GM18511 (cell line): ENCODE data around the gene SLC22A23.
A peak's percentile ranks its signal among the peaks of the same experiment; 100 is the strongest.
"Not testable (repeated sequence)": the region's sequence is repeated elsewhere in the genome, so short reads cannot be mapped to it uniquely, and the experiment has no call there.

ENCODE experiments used
- ATAC-seq: cut with Tn5 transposase; IDR thresholded peaks from one replicate; pipeline ENCODE4 v1.9.1; 2021; ENCODE audit warnings: mild to moderate bottlenecking, moderate library complexity; ENCODE audit not compliant: unreplicated experiment

The SLC22A23 gene

GRCh38 chr6:3252369-3252768 is 204.5 kb downstream of the SLC22A23 start:
- no peak for ATAC-seq

GRCh38 chr6:3251462-3252314 is 205.2 kb downstream of the SLC22A23 start:
- peak; percentile 89 for ATAC-seq

GRCh38 chr6:3250231-3250675 is 206.6 kb downstream of the SLC22A23 start:
- ATAC-seq = no peak

- no peak for ATAC-seq
Observed at GRCh38 chr6:3249821-3250220, 207.0 kb downstream of the SLC22A23 start.

- no peak for ATAC-seq
Observed at GRCh38 chr6:3247255-3248146, 209.3 kb downstream of the SLC22A23 start.

- ATAC-seq = no peak
Observed at GRCh38 chr6:3245216-3245615, 211.6 kb downstream of the SLC22A23 start.

- ATAC-seq = not testable (repeated sequence)
Observed at GRCh38 chr6:3244832-3245161, 212.1 kb downstream of the SLC22A23 start.

- ATAC-seq = no peak
Observed at GRCh38 chr6:3244003-3244831, 212.6 kb downstream of the SLC22A23 start.

- ATAC-seq = no peak
Observed at GRCh38 chr6:3242768-3243167, 214.1 kb downstream of the SLC22A23 start.

- ATAC-seq = not testable (repeated sequence)
Observed at GRCh38 chr6:3241745-3242144, 215.1 kb downstream of the SLC22A23 start.

- ATAC-seq = no peak
Observed at GRCh38 chr6:3240595-3240994, 216.3 kb downstream of the SLC22A23 start.

GRCh38 chr6:3239110-3239830 is 217.6 kb downstream of the SLC22A23 start:
- no peak for ATAC-seq

GRCh38 chr6:3237761-3238662 is 218.8 kb downstream of the SLC22A23 start:
- no peak for ATAC-seq

- no peak for ATAC-seq
Observed at GRCh38 chr6:3236005-3236404, 220.8 kb downstream of the SLC22A23 start.

GRCh38 chr6:3235486-3235885 is 221.4 kb downstream of the SLC22A23 start:
- ATAC-seq = no peak

- ATAC-seq = no peak
Observed at GRCh38 chr6:3233904-3234303, 222.9 kb downstream of the SLC22A23 start.

- no peak for ATAC-seq
Observed at GRCh38 chr6:3233321-3233720, 223.5 kb downstream of the SLC22A23 start.

GRCh38 chr6:3232017-3232945 is 224.6 kb downstream of the SLC22A23 start:
- ATAC-seq = no peak
